Measurements from ENCODE around the gene GNG7.

- TF ChIP-seq POLR2AphosphoS5 (IDR thresholded peaks at IDR 0.05; ENCODE audit: borderline replicate concordance, low read depth, low read length) (no peak), EZH2 (IDR thresholded peaks at IDR 0.05) (no peak), FOXP2 (optimal IDR thresholded peaks at IDR 0.05; ENCODE audit: control extremely low read depth, extremely low read length, insufficient read depth) (no peak)
Observed at GRCh38 chr19:2690856-2691255, 11.6 kb downstream of the GNG7 start.
